Small intestine (tissue), 7 donors: ENCODE results near the gene CMTR1. TPM values are rescaled to one million over a fixed set of nuclear protein-coding genes. Genes with fewer than 3 reads are reported as not detected.

Experiments used
- DNase-seq, 2 donors: peaks; one replicate each; pipeline versions ENCODE4 v3.0.0 to v3.0.0-alpha.2; 2013
- FAIRE-seq: peaks from 2 replicates; lab custom pipeline; 2012; peaks lifted over from hg19 to GRCh38; lab: Jason Lieb, UNC
- H3K27ac ChIP-seq, 3 donors: one replicate each; pipeline ENCODE4 v1.5.1; 2013; ENCODE audit warnings: low read length in 2 of 3, mild to moderate bottlenecking in 2 of 3, control low read depth in 1 of 3, inconsistent platforms in 1 of 3, low read depth in 1 of 3, moderate library complexity in 1 of 3
- H3K27me3 ChIP-seq, 3 donors: one replicate each; pipeline ENCODE4 v1.6.1; 2013; ENCODE audit warnings: low read length in 3 of 3, inconsistent platforms in 1 of 3; ENCODE audit not compliant: control insufficient read depth in 3 of 3, insufficient read depth in 3 of 3
- H3K36me3 ChIP-seq, 3 donors: one replicate each; pipeline ENCODE4 v1.6.1; 2013; ENCODE audit warnings: low read length in 3 of 3, inconsistent platforms in 1 of 3, low read depth in 1 of 3, mild to moderate bottlenecking in 1 of 3, moderate library complexity in 1 of 3; ENCODE audit not compliant: control insufficient read depth in 3 of 3, insufficient read depth in 2 of 3
- H3K4me1 ChIP-seq, 3 donors: one replicate each; pipeline ENCODE4 v1.6.1; 2013; ENCODE audit warnings: low read length in 2 of 3, inconsistent platforms in 1 of 3, low read depth in 1 of 3, mild to moderate bottlenecking in 1 of 3, moderate library complexity in 1 of 3; ENCODE audit not compliant: control insufficient read depth in 3 of 3, insufficient read depth in 2 of 3
- H3K4me3 ChIP-seq, 3 donors: one replicate each; pipeline ENCODE4 v1.5.1; 2013; ENCODE audit warnings: low read length in 3 of 3, control low read depth in 1 of 3, inconsistent platforms in 1 of 3, low read depth in 1 of 3, mild to moderate bottlenecking in 1 of 3, moderate library complexity in 1 of 3
- H3K9me3 ChIP-seq, 2 donors: one replicate each; pipeline ENCODE4 v1.6.1; 2013; ENCODE audit warnings: low read depth in 1 of 2, low read length in 1 of 2; ENCODE audit not compliant: control insufficient read depth in 2 of 2, insufficient read depth in 1 of 2
- WGBS, 3 donors: extraction: QIAGEN DNeasy Blood & Tissue Kit; methylation state at CpG; one replicate each; pipeline ENCODE4 v1.1.7; 2013; 5-methylcytosine and 5-hydroxymethylcytosine counted together
- polyA plus RNA-seq, 4 donors: library from polyadenylated mRNA; stranded (reverse) in 3 of 4; unstranded in 1 of 4; fragments of 200-250 nt in 3 of 4; fragments of 120-200 nt in 1 of 4; gene quantifications; one replicate each; pipeline versions ENCODE4 v1.2.1 to v1.2.3, GENCODE V29; 2013
- donor health status: healthy with polysubstance abuse.
- donor health status: control.
- donor health status: control.
- donor health status: Bipolar disorder and iron deficiency.
- donor health status: healthy.

CMTR1 gene
- polyA plus RNA-seq, 4 donors, result 10.8 to 28.7 (median 14.9) TPM

DNA sequence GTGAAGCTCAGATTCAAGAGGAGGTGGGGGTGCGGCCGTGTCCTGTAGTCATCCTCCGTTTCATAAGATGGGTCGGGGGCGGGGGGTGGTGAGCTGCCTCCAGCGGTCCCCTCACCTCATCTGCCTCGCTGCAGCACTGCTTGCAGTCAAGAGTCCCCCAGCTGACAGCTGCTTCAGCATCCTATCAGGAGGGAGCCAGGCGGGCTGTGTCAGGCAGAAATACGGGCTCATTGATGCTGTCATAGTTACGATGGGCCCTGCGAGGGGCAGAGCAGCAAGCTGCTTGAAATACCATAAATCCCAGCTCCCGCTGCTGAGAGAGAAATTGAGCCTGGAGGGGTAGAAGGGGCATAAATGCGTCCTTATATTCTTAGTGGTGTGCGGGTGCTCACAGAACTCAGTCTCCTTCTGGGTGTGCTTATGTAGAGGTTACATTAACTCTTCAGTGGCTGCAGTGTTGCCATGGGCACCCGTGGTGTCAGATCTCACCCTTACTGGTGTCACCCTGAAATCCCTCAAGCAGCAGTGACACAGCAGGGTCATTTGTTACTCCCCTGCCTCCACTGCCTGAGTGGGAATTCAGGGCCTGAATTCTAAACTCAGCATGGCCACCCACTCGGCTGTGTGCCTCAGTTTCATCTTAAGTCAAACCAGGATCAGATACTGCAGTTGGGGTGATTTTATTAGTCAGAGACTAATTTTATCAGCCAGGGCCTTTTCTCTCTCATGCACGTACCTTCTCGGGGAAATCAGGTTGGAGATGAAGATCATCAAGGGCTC lies 44.8 kb downstream of the CMTR1 start:
- 83 to 89% (median 88%) methylated on average over 18 of the region's 18 CpGs for WGBS, 3 donors
- H3K36me3 ChIP-seq, result peaks cover 22 to 93% (median 32%) of the 10 kb centered on the region in 3 donors
- H3K4me1 ChIP-seq, result no peaks in the 10 kb centered on the region
- no peak overlapping the region for H3K27ac ChIP-seq
- DNase-seq, result no peak
- H3K27me3 ChIP-seq, result no peaks in the 10 kb centered on the region
- no peak overlapping the region for H3K4me3 ChIP-seq
- no peak for FAIRE-seq
- no peaks in the 10 kb centered on the region for H3K9me3 ChIP-seq

DNA sequence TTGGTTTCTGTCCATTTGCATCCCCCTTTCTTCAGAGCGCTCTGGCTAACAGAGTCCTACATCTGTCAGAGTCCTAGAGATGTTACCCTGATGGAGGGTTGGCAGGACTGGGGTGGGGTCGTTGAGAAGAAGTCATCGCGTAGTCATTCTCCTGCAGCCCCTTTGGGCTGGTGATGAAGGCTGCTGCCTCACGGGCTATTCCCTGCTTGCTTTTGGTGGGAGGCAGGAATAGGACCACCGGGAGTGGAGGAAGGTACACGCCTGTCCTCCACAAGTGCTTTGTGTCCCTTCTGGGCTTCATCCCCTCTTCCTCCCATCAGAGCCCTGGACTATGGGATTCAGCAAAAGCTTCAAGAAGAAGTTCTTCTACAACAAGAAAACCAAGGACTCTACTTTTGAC lies 45.8 kb downstream of the CMTR1 start:
- Histone ChIP-seq H3K4me3 (no peak overlapping the region), H3K27ac (no peak overlapping the region), H3K27me3 (no peaks in the 10 kb centered on the region), H3K36me3 (peaks cover 22 to 94% (median 29%) of the 10 kb centered on the region in 3 donors), H3K9me3 (no peaks in the 10 kb centered on the region), H3K4me1 (no peaks in the 10 kb centered on the region)
- WGBS, 3 donors, result 89 to 96% (median 94%) methylated on average over 7 of the region's 7 CpGs
- DNase-seq, result no peak
- FAIRE-seq, result no peak

DNA sequence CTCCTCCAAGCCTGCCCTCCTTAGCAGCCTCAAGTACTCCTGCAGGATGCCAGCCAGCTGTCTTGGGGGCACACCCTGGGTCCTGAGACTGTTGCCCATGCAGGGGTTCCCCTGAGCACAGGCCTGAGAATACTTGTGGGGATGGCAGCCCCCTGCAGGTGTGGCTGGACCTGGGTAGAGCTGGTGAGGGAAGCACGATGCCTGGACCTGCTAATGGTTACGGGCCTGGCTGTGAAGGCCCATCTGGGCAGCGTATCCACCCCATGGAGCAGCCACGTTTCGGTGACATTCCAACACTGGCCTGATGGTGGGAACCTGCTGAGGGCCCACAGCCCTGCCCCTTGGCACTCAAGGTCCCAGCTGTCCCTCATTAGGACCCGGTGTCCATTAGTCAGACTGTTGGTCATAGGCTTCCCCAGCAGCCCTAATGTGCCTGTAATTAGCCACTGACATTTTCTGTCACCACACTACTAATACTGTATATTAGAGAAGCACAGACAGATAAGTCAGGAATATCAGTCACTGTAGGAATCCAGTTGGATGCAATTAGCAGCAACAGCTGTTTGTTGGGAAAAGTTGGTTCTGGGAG lies 46.3 kb downstream of the CMTR1 start:
- DNase-seq (no peak), FAIRE-seq (no peak)
- H3K36me3 ChIP-seq, result peaks cover 22 to 92% (median 29%) of the 10 kb centered on the region in 3 donors

DNA sequence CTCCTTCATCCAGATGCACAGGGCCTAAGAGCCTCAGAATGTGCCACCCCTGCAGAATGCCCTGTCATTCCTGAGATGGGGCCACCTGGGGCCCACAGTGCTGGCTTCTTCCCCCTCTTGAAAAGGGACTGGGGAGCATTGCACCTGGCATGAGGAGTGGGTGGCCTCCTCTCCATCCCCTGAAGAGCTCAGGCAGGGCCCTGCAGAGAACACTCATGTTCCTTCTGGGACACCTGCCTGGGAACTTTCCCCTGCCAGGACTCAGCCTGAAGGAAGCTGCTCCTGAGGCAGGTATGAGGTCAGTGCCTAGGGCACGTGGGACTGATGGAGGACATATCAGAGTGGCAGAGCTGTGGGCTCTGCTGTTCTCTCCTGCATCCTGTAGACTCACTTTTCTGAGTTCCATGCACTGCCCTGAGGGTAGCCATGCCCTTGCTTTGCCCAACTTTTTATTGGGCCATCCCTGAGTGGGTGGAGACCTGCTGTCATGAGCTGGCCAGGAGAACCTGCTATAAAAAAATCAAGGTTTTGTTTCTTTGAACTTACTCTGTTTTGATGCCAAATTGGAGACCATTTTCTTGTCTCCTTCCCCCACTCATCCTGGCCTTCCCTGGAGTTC lies 47.2 kb downstream of the CMTR1 start:
- no peak overlapping the region for H3K27ac ChIP-seq
- 67 to 94% (median 79%) methylated on average over 1 of the region's 1 CpG for WGBS, 3 donors
- FAIRE-seq, result no peak
- peaks cover 22 to 91% (median 22%) of the 10 kb centered on the region in 3 donors for H3K36me3 ChIP-seq
- no peaks in the 10 kb centered on the region for H3K27me3 ChIP-seq
- DNase-seq, result no peak
- H3K4me3 ChIP-seq, result no peak overlapping the region
- H3K9me3 ChIP-seq, result no peaks in the 10 kb centered on the region
- no peaks in the 10 kb centered on the region for H3K4me1 ChIP-seq

More for the DNA sequence above, 46.3 kb downstream of the CMTR1 start:
- Histone ChIP-seq H3K27me3 (no peaks in the 10 kb centered on the region), H3K4me1 (no peaks in the 10 kb centered on the region), H3K27ac (no peak overlapping the region), H3K9me3 (no peaks in the 10 kb centered on the region), H3K4me3 (no peak overlapping the region)
- WGBS, 3 donors, result 88 to 95% (median 90%) methylated on average over 6 of the region's 6 CpGs

DNA sequence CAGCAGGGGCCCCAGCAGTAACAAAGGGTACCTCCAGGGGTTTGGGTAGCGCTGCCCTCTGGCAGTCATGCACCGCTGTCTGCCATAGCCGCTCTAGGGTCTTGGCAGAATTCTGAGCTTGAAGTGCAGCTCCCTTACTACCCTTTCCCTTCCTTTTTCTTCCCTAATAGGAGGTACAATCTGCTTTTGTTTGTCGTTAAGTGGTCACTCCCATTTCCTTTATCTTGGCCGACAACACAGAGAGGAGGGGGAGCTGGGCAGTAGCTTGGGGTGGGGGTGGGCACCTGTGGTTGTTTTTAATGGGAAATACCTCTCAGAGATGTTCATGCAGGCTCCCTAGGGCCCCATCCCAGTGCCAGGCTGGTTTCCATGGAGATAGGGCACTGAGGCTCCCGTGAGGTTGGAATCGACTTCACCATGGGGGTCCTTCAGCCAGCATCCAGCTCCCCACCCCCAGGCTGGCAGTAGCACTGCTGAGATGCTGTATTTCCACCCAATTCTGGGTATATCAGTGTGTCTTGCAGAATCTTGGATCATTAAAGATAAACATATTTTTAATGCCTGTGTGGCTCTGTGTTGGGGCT lies 48.0 kb downstream of the CMTR1 start:
- Histone ChIP-seq H3K36me3 (peaks cover 19 to 86% (median 22%) of the 10 kb centered on the region in 3 donors), H3K27me3 (no peaks in the 10 kb centered on the region), H3K9me3 (no peaks in the 10 kb centered on the region), H3K4me1 (no peaks in the 10 kb centered on the region), H3K4me3 (no peak overlapping the region), H3K27ac (no peak overlapping the region)
- 70 to 83% (median 79%) methylated on average over 6 to 7 of the region's 7 CpGs for WGBS, 3 donors
- DNase-seq (no peak), FAIRE-seq (no peak)

DNA sequence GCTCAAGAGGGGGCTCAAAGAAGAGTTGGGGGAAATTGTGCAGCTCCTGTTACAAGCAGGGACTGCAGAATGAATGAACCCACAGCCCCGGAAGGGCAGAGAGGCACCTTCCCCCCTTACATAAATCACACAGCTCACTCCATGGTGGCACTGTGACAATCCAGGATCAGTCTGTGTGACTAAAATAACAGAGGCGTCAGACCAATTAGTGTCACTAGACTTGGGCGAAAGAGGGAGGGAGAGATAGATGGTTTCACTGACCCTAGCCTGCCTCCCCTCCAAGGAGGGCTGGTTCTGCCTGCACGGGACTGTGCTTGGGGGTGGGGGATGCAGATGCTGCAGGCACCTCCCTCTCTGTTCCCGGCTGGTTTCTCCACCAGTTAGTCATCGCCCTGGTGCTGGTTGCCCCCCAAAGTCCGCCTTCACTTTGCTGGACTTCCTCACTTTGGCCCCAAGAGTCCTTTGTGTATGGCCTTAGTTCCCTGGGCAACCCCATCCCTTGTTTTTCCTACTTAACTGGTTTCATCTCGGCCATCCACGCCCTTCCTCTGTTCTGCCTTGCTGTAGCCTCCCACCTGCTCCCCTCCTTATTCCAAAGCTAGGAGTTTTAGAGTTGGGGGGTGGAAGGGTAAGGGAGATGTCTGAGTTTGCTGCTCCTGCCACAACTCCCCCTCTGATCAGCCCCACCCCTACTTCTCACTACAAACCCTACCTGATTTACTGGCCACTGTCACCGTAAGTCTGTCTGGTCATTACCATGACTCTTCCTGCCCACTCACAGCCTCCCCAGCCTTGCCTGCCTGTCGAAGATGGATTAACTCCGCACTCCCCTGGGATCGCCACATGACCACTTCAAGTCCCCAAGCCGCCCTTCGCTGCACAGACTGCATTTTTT lies 48.9 kb downstream of the CMTR1 start:
- 77 to 85% (median 84%) methylated on average over 15 of the region's 15 CpGs for WGBS, 3 donors
- Histone ChIP-seq H3K27me3 (no peaks in the 10 kb centered on the region), H3K27ac (no peak overlapping the region), H3K4me3 (no peak overlapping the region), H3K9me3 (no peaks in the 10 kb centered on the region), H3K4me1 (no peaks in the 10 kb centered on the region), H3K36me3 (peaks cover 16 to 87% (median 23%) of the 10 kb centered on the region in 3 donors)
- no peak for DNase-seq
- no peak for FAIRE-seq

DNA sequence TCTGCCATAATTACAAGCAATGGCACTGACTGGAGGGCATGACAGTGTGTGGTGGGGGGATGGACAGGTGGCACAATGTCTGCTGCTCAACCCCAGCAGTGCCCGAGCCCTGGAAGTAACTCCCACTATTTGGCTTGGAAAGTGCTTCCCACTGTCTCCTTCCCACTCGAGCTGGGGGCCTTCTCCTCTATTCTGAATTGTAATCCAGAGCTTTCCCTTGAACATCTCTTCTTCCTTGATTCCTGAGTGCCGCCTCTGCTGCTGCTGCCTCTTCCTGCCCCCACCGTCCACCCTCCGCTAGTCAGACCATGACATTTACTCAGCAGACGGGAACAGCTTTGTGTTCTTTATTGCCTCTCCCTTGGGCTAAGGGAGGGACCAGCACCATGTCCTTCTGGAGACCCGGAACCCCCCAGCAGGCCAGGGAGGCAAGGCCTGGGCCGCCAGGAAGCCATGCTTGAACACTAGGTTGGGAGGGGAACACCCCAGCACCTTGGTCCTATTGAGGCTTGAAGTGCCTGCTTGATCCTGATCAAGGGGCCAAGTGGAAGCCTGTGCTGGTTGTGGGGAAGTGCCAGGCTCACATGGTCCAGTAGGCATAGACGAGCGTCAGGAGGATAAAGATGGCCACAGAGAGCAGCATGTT lies 49.7 kb downstream of the CMTR1 start:
- Histone ChIP-seq H3K9me3 (no peaks in the 10 kb centered on the region), H3K36me3 (peaks cover 12 to 79% (median 18%) of the 10 kb centered on the region in 3 donors), H3K4me1 (no peaks in the 10 kb centered on the region), H3K4me3 (no peak overlapping the region), H3K27ac (no peak overlapping the region), H3K27me3 (no peaks in the 10 kb centered on the region)
- 84 to 88% (median 85%) methylated on average over 10 of the region's 10 CpGs for WGBS, 3 donors
- DNase-seq, result no peak
- FAIRE-seq, result no peak
